H54 (cell line): ENCODE results near the gene CSAD.

ENCODE experiments used
- DNase-seq: peaks from one replicate; pipeline ENCODE4 v3.0.0; 2011; ENCODE audit warnings: low spot score, mixed read lengths; ENCODE audit not compliant: insufficient read length
- FAIRE-seq: peaks from 3 replicates; lab custom pipeline; 2011; peaks lifted over from hg19 to GRCh38; lab: Jason Lieb, UNC
- POLR2A ChIP-seq: IDR thresholded peaks from 2 replicates; pipeline ENCODE4 v1.6.1; 2011; ENCODE audit warnings: low read depth, mild to moderate bottlenecking, low read length

CSAD gene

GRCh38 chr12:53147181-53147580 is 33.5 kb downstream of the CSAD start:
- no peak for TF ChIP-seq POLR2A
- FAIRE-seq (no peak), DNase-seq (no peak)

DNA sequence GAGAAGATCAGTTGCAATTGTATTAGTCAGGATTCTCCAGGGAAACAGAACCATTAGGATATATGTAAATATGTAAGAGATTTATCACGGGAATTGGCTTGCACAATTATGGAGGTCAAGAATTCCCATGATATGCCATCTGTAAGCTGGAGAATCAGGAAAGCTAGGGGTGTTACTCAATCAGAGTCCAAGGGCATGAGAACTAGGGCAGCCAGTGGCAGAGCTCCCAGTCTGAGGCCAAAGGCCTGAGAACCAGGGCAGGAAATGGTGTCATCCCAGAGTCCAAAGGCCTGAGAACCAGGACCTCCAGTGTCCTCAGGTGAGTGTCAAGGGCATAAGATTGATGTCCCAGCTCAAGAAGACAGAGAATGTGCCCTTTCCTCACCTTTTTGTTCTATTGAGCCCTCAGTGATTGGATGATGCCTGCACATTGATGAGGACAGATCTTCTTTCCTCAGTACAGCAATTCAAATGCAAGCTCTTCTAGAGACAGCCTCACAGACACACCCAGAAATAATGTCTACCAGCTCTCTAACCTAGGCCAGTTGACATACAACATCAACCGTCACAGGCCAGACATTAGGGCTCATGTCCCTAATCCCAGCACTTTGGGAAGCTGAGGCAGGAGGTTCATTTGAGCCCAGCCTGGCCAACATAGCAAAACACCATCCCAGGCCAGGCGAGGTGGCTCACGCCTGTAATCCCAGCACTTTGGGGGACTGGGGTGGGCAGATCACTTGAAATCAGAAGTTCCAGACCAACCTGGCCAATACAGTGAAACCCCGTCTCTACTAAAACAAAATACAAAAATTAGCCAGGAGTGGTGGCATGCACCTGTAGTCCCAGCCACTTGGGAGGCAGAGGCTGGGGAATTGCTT is 35.1 kb downstream of the CSAD start:
- FAIRE-seq (no peak), DNase-seq (no peak)
- no peak for TF ChIP-seq POLR2A

DNA sequence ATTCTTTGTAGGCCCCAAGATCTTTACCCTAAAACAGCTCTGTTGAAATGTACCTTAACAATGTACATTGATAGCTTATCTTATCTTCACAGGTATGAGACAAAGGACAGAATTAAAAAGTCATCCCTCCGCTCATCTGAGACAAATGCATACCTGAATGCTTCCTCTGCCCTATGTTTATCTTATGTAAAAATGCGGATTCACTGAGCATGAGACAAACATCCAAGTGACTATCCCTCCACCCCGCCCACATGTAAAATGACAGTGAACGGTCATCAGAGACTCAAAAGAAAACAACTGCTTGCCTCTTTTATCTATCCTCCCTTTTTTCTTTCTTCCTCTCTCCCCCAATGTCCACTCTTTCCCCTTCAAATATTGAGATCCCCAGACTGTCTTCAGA is 37.4 kb downstream of the CSAD start:
- DNase-seq (no peak), FAIRE-seq (no peak)
- TF ChIP-seq POLR2A: no peak

DNA sequence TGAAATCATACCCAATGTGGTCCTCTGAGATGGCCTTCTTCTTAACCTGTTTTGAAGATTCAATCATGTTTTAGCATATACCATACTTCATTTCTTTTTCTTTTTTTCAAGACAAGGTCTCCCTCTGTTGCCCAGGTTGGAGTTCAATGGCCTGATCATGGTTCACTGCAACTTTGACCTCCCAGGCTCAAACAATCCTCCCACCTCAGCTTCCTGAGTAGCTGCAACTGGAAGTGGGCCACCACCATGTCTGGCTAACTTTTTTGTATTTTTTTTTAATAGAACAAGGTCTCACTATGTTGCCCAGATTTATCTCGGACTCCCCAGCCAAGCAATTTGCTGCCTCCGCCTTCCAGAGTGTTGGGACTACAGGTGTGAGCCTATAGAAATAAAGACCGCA is 47.0 kb downstream of the CSAD start:
- TF ChIP-seq POLR2A: no peak
- FAIRE-seq: no peak

GRCh38 chr12:53131844-53132243 is 48.9 kb downstream of the CSAD start:
- DNase-seq (no peak), FAIRE-seq (no peak)
- TF ChIP-seq POLR2A: no peak

More for the DNA sequence above, 47.0 kb downstream of the CSAD start:
- DNase-seq: no peak

GRCh38 chr12:53128780-53129569 is 51.8 kb downstream of the CSAD start:
- TF ChIP-seq POLR2A: no peak
- no peak for FAIRE-seq
- DNase-seq: no peak

DNA sequence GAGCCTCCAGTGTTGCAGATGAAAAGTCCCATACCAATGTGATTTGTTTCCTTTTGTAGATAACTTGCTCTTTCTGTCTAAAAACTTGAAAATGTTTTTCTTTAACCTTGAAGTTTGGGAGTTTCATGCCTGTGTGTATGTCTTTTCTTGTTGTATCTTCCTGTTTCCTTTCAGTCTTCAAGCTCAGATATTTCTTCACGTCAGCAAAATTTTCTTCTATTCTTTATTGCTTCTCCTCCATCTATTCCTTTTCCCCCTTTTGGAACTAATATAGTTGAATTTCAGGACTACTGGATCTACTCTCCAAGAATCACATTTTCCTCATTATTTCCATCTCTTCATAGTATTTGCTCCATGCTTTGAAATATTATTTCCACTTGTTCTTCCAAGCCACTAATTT is 53.6 kb downstream of the CSAD start:
- FAIRE-seq (no peak), DNase-seq (no peak)
- no peak for TF ChIP-seq POLR2A

GRCh38 chr12:53124352-53124723 is 56.4 kb downstream of the CSAD start:
- TF ChIP-seq POLR2A: no peak
- FAIRE-seq (no peak), DNase-seq (no peak)

- no peak for TF ChIP-seq POLR2A
- DNase-seq (peak; percentile 86), FAIRE-seq (peak; percentile 89)
These were observed 57.0 kb downstream of the CSAD start for GRCh38 chr12:53123578-53124351.

GRCh38 chr12:53122961-53123468 is 57.7 kb downstream of the CSAD start:
- DNase-seq (peak; percentile 38), FAIRE-seq (no peak)
- TF ChIP-seq POLR2A: no peak

GRCh38 chr12:53120685-53121525 is 59.8 kb downstream of the CSAD start:
- FAIRE-seq (no peak), DNase-seq (no peak)
- no peak for TF ChIP-seq POLR2A

GRCh38 chr12:53118751-53119300 is 61.9 kb downstream of the CSAD start:
- DNase-seq (no peak), FAIRE-seq (no peak)
- TF ChIP-seq POLR2A: no peak
